ENCODE measurements around the gene CDH4. TPM values are rescaled to one million over a fixed set of nuclear protein-coding genes. Genes with fewer than 3 reads are reported as not detected.
A peak's percentile ranks its signal among the peaks of the same experiment; 100 is the strongest.

The CDH4 gene
- total RNA-seq, 3 donors from 2014 or later (not counting 1 experiment from before 2014, with no cell fraction given) = 0.18 TPM; not detected in 2

GRCh38 chr20:61499859-61500554 is 247.9 kb downstream of the CDH4 start:
- no peaks in the 10 kb centered on the region for H3K27me3 Mint-ChIP-seq (ENCODE audit: low read depth in 2 of 2)
- WGBS (ENCODE audit: insufficient coverage) = 82% methylated on average over 19 of the region's 19 CpGs
- H3K4me1 ChIP-seq (ENCODE audit: control insufficient read depth, insufficient read depth, low read length) = no peaks in the 10 kb centered on the region
- H3K36me3 Mint-ChIP-seq = no peaks in the 10 kb centered on the region
- no peaks in the 10 kb centered on the region for H3K36me3 ChIP-seq (ENCODE audit: control insufficient read depth, insufficient read depth, low read length)
- no peaks in the 10 kb centered on the region for H3K9me3 Mint-ChIP-seq
- no peak overlapping the region for H3K4me3 Mint-ChIP-seq
- H3K27ac Mint-ChIP-seq = no peak overlapping the region
- intact Hi-C loops (cut with micrococcal nuclease) = no loop called here
- no peak overlapping the region for H3K4me3 ChIP-seq (ENCODE audit: low read length)
- no peaks in the 10 kb centered on the region for H3K4me1 Mint-ChIP-seq
- H3K9me3 ChIP-seq (ENCODE audit: control insufficient read depth, insufficient read depth, low read length) = peaks cover 12% of the 10 kb centered on the region
- no peak for TF ChIP-seq CTCF (IDR thresholded peaks at IDR 0.05)
- DNase-seq (no peak), ATAC-seq (no peak)
- H3K27ac ChIP-seq (ENCODE audit: low read length) = no peak overlapping the region
- no peaks in the 10 kb centered on the region for H3K27me3 ChIP-seq (ENCODE audit: control insufficient read depth, insufficient read depth, low read length)

GRCh38 chr20:61500791-61501321 is 248.8 kb downstream of the CDH4 start:
- DNase-seq = peak in 1 of 2 donors; percentile 19
- 65% methylated on average over 11 of the region's 11 CpGs for WGBS (ENCODE audit: insufficient coverage)
- Mint-ChIP-seq H3K4me1 (no peaks in the 10 kb centered on the region), H3K27ac (no peak overlapping the region), H3K4me3 (no peak overlapping the region), H3K36me3 (no peaks in the 10 kb centered on the region), H3K9me3 (no peaks in the 10 kb centered on the region), H3K27me3 (ENCODE audit: low read depth in 2 of 2) (no peaks in the 10 kb centered on the region)
- Histone ChIP-seq H3K9me3 (ENCODE audit: control insufficient read depth, insufficient read depth, low read length) (peaks cover 12% of the 10 kb centered on the region), H3K4me1 (ENCODE audit: control insufficient read depth, insufficient read depth, low read length) (no peaks in the 10 kb centered on the region), H3K27ac (ENCODE audit: low read length) (no peak overlapping the region), H3K4me3 (ENCODE audit: low read length) (no peak overlapping the region), H3K27me3 (ENCODE audit: control insufficient read depth, insufficient read depth, low read length) (no peaks in the 10 kb centered on the region), H3K36me3 (ENCODE audit: control insufficient read depth, insufficient read depth, low read length) (no peaks in the 10 kb centered on the region)
- TF ChIP-seq CTCF (IDR thresholded peaks at IDR 0.05) = no peak
- intact Hi-C loops (cut with micrococcal nuclease) = no loop called here
- no peak for ATAC-seq

GRCh38 chr20:61502433-61502832 is 250.4 kb downstream of the CDH4 start:
- Mint-ChIP-seq H3K4me3 (no peak overlapping the region), H3K27ac (no peak overlapping the region), H3K9me3 (peaks cover 0 to 2% of the 10 kb centered on the region in 2 donors), H3K4me1 (no peaks in the 10 kb centered on the region), H3K27me3 (ENCODE audit: low read depth in 2 of 2) (peaks cover 0 to 2% of the 10 kb centered on the region in 2 donors), H3K36me3 (no peaks in the 10 kb centered on the region)
- ATAC-seq (no peak), DNase-seq (no peak)
- no peak for TF ChIP-seq CTCF (IDR thresholded peaks at IDR 0.05)
- 82% methylated on average over 4 of the region's 4 CpGs for WGBS (ENCODE audit: insufficient coverage)
- Histone ChIP-seq H3K36me3 (ENCODE audit: control insufficient read depth, insufficient read depth, low read length) (no peaks in the 10 kb centered on the region), H3K27ac (ENCODE audit: low read length) (no peak overlapping the region), H3K4me3 (ENCODE audit: low read length) (no peak overlapping the region), H3K9me3 (ENCODE audit: control insufficient read depth, insufficient read depth, low read length) (peaks cover 14% of the 10 kb centered on the region), H3K4me1 (ENCODE audit: control insufficient read depth, insufficient read depth, low read length) (no peaks in the 10 kb centered on the region), H3K27me3 (ENCODE audit: control insufficient read depth, insufficient read depth, low read length) (no peaks in the 10 kb centered on the region)
- intact Hi-C loops (cut with micrococcal nuclease) = no loop called here
